ENCODE results near the gene CRACDL. TPM values are rescaled to one million over a fixed set of nuclear protein-coding genes. Genes with fewer than 3 reads are reported as not detected.

The CRACDL gene
- total and polyA plus RNA-seq, 2 of the 13 experiments (the other 11 are each of a cell fraction or from before 2014, with no cell fraction given) = 0.15 to 0.26 TPM

GRCh38 chr2:98801286-98801685, 134.7 kb downstream of the CRACDL start:
- POLR2A ChIA-PET = interaction anchor here (0.6 to 2.4 kb wide), 12 partner anchors 12 to 203 kb away, joined by 3 to 17 read pairs (median 4); no protein-coding TSS in a partner anchor
- Histone ChIP-seq H3K4me3 (replicated peaks in 1 of 3; ENCODE audit: insufficient read depth in 1 of 3, low read depth in 2 of 3, low read length in 3 of 3) (no peak overlapping the region), H3K27me3 (ENCODE audit: control insufficient read depth in 1 of 2, insufficient read depth in 2 of 2, low read length in 2 of 2) (no peaks in the 10 kb centered on the region), H3K27ac (ENCODE audit: extremely low read length, insufficient read depth, low read length) (peak overlapping the region; percentile 58), H3K36me3 (replicated peaks in 1 of 2; ENCODE audit: control insufficient read depth in 1 of 2, insufficient read depth in 2 of 2, low read length in 2 of 2) (no peaks in the 10 kb centered on the region), H3K4me1 (ENCODE audit: insufficient read depth, low read length) (peaks cover 89% of the 10 kb centered on the region), H3K9ac (ENCODE audit: insufficient read depth, low read depth, low read length) (no peak overlapping the region), H4K20me1 (ENCODE audit: insufficient read depth, low read length) (no peaks in the 10 kb centered on the region), H3K9me3 (ENCODE audit: low read length) (no peaks in the 10 kb centered on the region), H2AFZ (ENCODE audit: low read length) (no peak overlapping the region), H3K4me2 (ENCODE audit: low read depth, low read length) (no peak overlapping the region), H3K79me2 (ENCODE audit: insufficient read depth, low read length) (no peaks in the 10 kb centered on the region)
- DNase-seq (ENCODE audit: low spot score) (no peak), FAIRE-seq (no peak), ATAC-seq (no peak)
- in situ Hi-C loops (cut with HindIII; ENCODE audit: extremely low pct_ligation_motif_present, low pct_unique_long_range_greater_than_20kb) (no loop called here), intact Hi-C loops (cut with micrococcal nuclease; ENCODE audit: unreplicated experiment) (no loop called here)
- TF ChIP-seq PITX1 (CRISPR knock-in tag; IDR thresholded peaks at IDR 0.05) = no peak
- 0 out of 2 replicates have a peak, but pooled peaks have one; percentile 18 for TF ChIP-seq ZNF790 (CRISPR knock-in tag; IDR thresholded peaks at IDR 0.05; ENCODE audit: borderline replicate concordance)
- TF ChIP-seq GPN1 (CRISPR knock-in tag; IDR thresholded peaks at IDR 0.05; ENCODE audit: borderline replicate concordance) = no peak
- TF ChIP-seq STAT6 (CRISPR knock-in tag; IDR thresholded peaks at IDR 0.05; ENCODE audit: borderline replicate concordance) = no peak
- TF ChIP-seq ARNTL (CRISPR knock-in tag; IDR thresholded peaks at IDR 0.05) = no peak
- TF ChIP-seq ZNF205 (CRISPR knock-in tag; IDR thresholded peaks at IDR 0.05) = no peak
- no peak for TF ChIP-seq ZIK1 (CRISPR knock-in tag; IDR thresholded peaks at IDR 0.05; ENCODE audit: borderline replicate concordance, low read depth)
- CTCF ChIA-PET (ENCODE audit: low intra/inter-chr PET ratio, low total read pairs) = no interaction called here
- whole genome bisulfite sequencing (ENCODE audit: low lambda C conversion rate) = 100% methylated on average over 1 of the region's 1 CpG
- no TSS peak for BruUV-seq (replicated peaks)
